ENCODE measurements around the gene MAGEL2. TPM values are rescaled to one million over a fixed set of nuclear protein-coding genes. Genes with fewer than 3 reads are reported as not detected.

MAGEL2 gene
- total and polyA plus RNA-seq, 10 of the 15 experiments (the other 5 are each of a cell fraction or from before 2014, with no cell fraction given): not detected

- no peak for TF ChIP-seq ZNF274 (IDR thresholded peaks at IDR 0.05; ENCODE audit: insufficient read depth, insufficient read length)
Observed at GRCh38 chr15:23687143-23687470, 39.4 kb upstream of the MAGEL2 start, which contains the start of gene NDN (continued).

- FAIRE-seq (no peak), ATAC-seq (no peak), DNase-seq (ENCODE audit: low read depth, low spot score) (no peak)
- SMC1A ChIA-PET (ENCODE audit: uncharacterized antibody, unreplicated experiment): no interaction called here
- intact Hi-C loops (cut with micrococcal nuclease; ENCODE audit: unreplicated experiment): no loop called here
- no peak overlapping the region for H3K9ac ChIP-seq (ENCODE audit: control insufficient read depth, insufficient read depth, low read length)
- no peaks in the 10 kb centered on the region for H3K27me3 ChIP-seq (replicated peaks in 1 of 2; ENCODE audit: control insufficient read depth in 2 of 2, insufficient read depth in 2 of 2, low read length in 1 of 2)
- TF ChIP-seq SIX5 (IDR thresholded peaks at IDR 0.05; ENCODE audit: low read depth, low read length, severe bottlenecking): no peak
- TF ChIP-seq RCOR1 (conservative IDR thresholded peaks at IDR 0.05; ENCODE audit: low read depth, low read length): no peak
- no peak for TF ChIP-seq FOS (IDR thresholded peaks at IDR 0.05; ENCODE audit: borderline replicate concordance, extremely low read depth, insufficient read length)
- TF ChIP-seq ZNF687 (IDR thresholded peaks at IDR 0.05): no peak
- TF ChIP-seq BCLAF1 (IDR thresholded peaks at IDR 0.05): no peak
- TF ChIP-seq MYC (IDR thresholded peaks at IDR 0.05; ENCODE audit: insufficient read depth, insufficient read length, insufficient replicate concordance, low read length, severe bottlenecking): no peak
- RAD21 ChIA-PET (ENCODE audit: unreplicated experiment): no interaction called here
- no peaks in the 10 kb centered on the region for H4K20me1 ChIP-seq (ENCODE audit: control insufficient read depth, insufficient read depth)
- CTCF ChIA-PET: no interaction called here
- BruUV-seq (replicated peaks): no TSS peak
- 81% methylated on average over 42 of the region's 57 CpGs for WGBS (ENCODE audit: insufficient coverage, insufficient replicate concordance, low lambda C conversion rate, missing lambda C conversion rate)
- no peak overlapping the region for H3K4me2 ChIP-seq (ENCODE audit: control insufficient read depth, insufficient read depth)
- H3K4me1 ChIP-seq (ENCODE audit: control insufficient read depth, insufficient read depth, low read length): no peaks in the 10 kb centered on the region
- H3K36me3 ChIP-seq (ENCODE audit: control insufficient read depth in 2 of 2, insufficient read depth in 2 of 2, low read length in 1 of 2): no peaks in the 10 kb centered on the region
- H2AFZ ChIP-seq (ENCODE audit: control insufficient read depth, low read depth, low read length): no peak overlapping the region
- H3K9me3 ChIP-seq (replicated peaks; ENCODE audit: control insufficient read depth, insufficient read depth, low read length): no peaks in the 10 kb centered on the region; the same call in 2 of the 3 replicates
- H3K79me2 ChIP-seq (ENCODE audit: control insufficient read depth, insufficient read depth, low read length): no peaks in the 10 kb centered on the region
- in situ Hi-C loops (cut with MboI): no loop called here
- POLR2A ChIA-PET: no interaction called here
- no peak overlapping the region for H3K4me3 ChIP-seq
- H3K27ac ChIP-seq (ENCODE audit: control insufficient read depth, insufficient read depth): no peak overlapping the region
Observed at GRCh38 chr15:23686466-23687142, 38.9 kb upstream of the MAGEL2 start.

Measured in GM12878 (cell line).